ENCODE results near the gene ANKDD1A. TPM values are rescaled to one million over a fixed set of nuclear protein-coding genes. Genes with fewer than 3 reads are reported as not detected.

Gene ANKDD1A
- total RNA-seq, 2 donors from 2014 or later = 17.1 to 25.1 TPM

GRCh38 chr15:64893481-64894394 is 18.0 kb upstream of the ANKDD1A start:
- peak; percentile 97 for DNase-seq (ENCODE audit: low spot score)
- intact Hi-C loops (cut with DNase I) = loop anchor here in 1 of 2 donors (10.0 kb wide), 1 partner anchor 49 kb away; the partner anchor contains the start of gene PLEKHO2

GRCh38 chr15:64894395-64895056 is 17.2 kb upstream of the ANKDD1A start:
- no peak for DNase-seq (ENCODE audit: low spot score)
- intact Hi-C loops (cut with DNase I) = loop anchor here (5.0 to 10.0 kb wide), 2 partner anchors 50 to 52 kb away; partner anchors contain the start of gene PLEKHO2 (in 2 of the 2)

- peak; percentile 78 for DNase-seq (ENCODE audit: low spot score)
- intact Hi-C loops (cut with DNase I) = loop anchor here (5.0 to 10.0 kb wide), 2 partner anchors 51 to 53 kb away; partner anchors contain the start of gene PLEKHO2 (in 2 of the 2)
Measured at GRCh38 chr15:64895285-64896065, 16.2 kb upstream of the ANKDD1A start.

- intact Hi-C loops (cut with DNase I) = loop anchor here (5.0 to 10.0 kb wide), 2 partner anchors 52 to 54 kb away; partner anchors contain the start of gene PLEKHO2 (in 2 of the 2)
- peak; percentile 61 for DNase-seq (ENCODE audit: low spot score)
Measured at GRCh38 chr15:64896371-64897069, 15.2 kb upstream of the ANKDD1A start.

GRCh38 chr15:64897345-64897985 is 14.2 kb upstream of the ANKDD1A start:
- peak; percentile 91 for DNase-seq (ENCODE audit: low spot score)
- intact Hi-C loops (cut with DNase I) = loop anchor here (5.0 to 10.0 kb wide), 2 partner anchors 53 to 55 kb away; partner anchors contain the start of gene PLEKHO2 (in 2 of the 2)

- intact Hi-C loops (cut with DNase I) = loop anchor here (5.0 to 10.0 kb wide), 2 partner anchors 54 to 56 kb away; partner anchors contain the start of gene PLEKHO2 (in 2 of the 2)
- peak; percentile 36 for DNase-seq (ENCODE audit: low spot score)
Measured at GRCh38 chr15:64898406-64898805, 13.3 kb upstream of the ANKDD1A start.

- intact Hi-C loops (cut with DNase I) = no loop called here
- DNase-seq (ENCODE audit: low spot score) = peak; percentile 26
Measured at GRCh38 chr15:64901141-64901540, 10.6 kb upstream of the ANKDD1A start.

GRCh38 chr15:64901914-64902313 is 9.8 kb upstream of the ANKDD1A start:
- intact Hi-C loops (cut with DNase I) = no loop called here

GRCh38 chr15:64902863-64903262 is 8.8 kb upstream of the ANKDD1A start:
- intact Hi-C loops (cut with DNase I) = no loop called here
- no peak for DNase-seq (ENCODE audit: low spot score)

More at GRCh38 chr15:64901914-64902313, 9.8 kb upstream of the ANKDD1A start:
- no peak for DNase-seq (ENCODE audit: low spot score)

GRCh38 chr15:64903326-64903950 is 8.3 kb upstream of the ANKDD1A start:
- intact Hi-C loops (cut with DNase I) = no loop called here
- DNase-seq (ENCODE audit: low spot score) = no peak

- DNase-seq (ENCODE audit: low spot score) = peak; percentile 37
- intact Hi-C loops (cut with DNase I) = no loop called here
Measured at GRCh38 chr15:64904189-64904588, 7.5 kb upstream of the ANKDD1A start.

GRCh38 chr15:64905119-64905831 is 6.4 kb upstream of the ANKDD1A start:
- peak; percentile 94 for DNase-seq (ENCODE audit: low spot score)
- intact Hi-C loops (cut with DNase I) = loop anchor here in 1 of 2 donors (5.0 kb wide), 1 partner anchor 168 kb away; no protein-coding TSS in a partner anchor

- DNase-seq (ENCODE audit: low spot score) = peak; percentile 58
- intact Hi-C loops (cut with DNase I) = loop anchor here in 1 of 2 donors (5.0 kb wide), 1 partner anchor 169 kb away; no protein-coding TSS in a partner anchor
Measured at GRCh38 chr15:64905941-64906340, 5.8 kb upstream of the ANKDD1A start.

- intact Hi-C loops (cut with DNase I) = loop anchor here in 1 of 2 donors (5.0 kb wide), 1 partner anchor 169 kb away; no protein-coding TSS in a partner anchor
- peak; percentile 14 for DNase-seq (ENCODE audit: low spot score)
Measured at GRCh38 chr15:64906402-64906801, 5.3 kb upstream of the ANKDD1A start.

GRCh38 chr15:64907991-64908390 is 3.7 kb upstream of the ANKDD1A start:
- no peak for DNase-seq (ENCODE audit: low spot score)
- intact Hi-C loops (cut with DNase I) = loop anchor here in 1 of 2 donors (5.0 kb wide), 1 partner anchor 171 kb away; no protein-coding TSS in a partner anchor

- intact Hi-C loops (cut with DNase I) = loop anchor here in 1 of 2 donors (5.0 kb wide), 1 partner anchor 172 kb away; no protein-coding TSS in a partner anchor
- DNase-seq (ENCODE audit: low spot score) = no peak
Measured at GRCh38 chr15:64909546-64909945, 2.2 kb upstream of the ANKDD1A start.
